Erythroblast (primary cell): Measurements from ENCODE around the gene CEACAM5.

Experiments used
- GATA1 ChIP-seq: IDR thresholded peaks from 2 replicates; pipeline ENCODE4 v1.6.1; 2011; ENCODE audit warnings: low read depth, mild to moderate bottlenecking, control low read depth, low read length, moderate library complexity
- POLR2A ChIP-seq: IDR thresholded peaks from 2 replicates; pipeline ENCODE4 v1.6.1; 2011; ENCODE audit warnings: mild to moderate bottlenecking, low read length

- no peak for TF ChIP-seq POLR2A
- no peak for TF ChIP-seq GATA1
These were observed 11.7 kb downstream of the CEACAM5 start for GRCh38 chr19:41720103-41720502.
